GM18498 (cell line): ENCODE results near the gene TMUB2.

Experiments
- ATAC-seq: cut with Tn5 transposase; IDR thresholded peaks from one replicate; pipeline ENCODE4 v1.9.1; 2021; ENCODE audit warnings: mild to moderate bottlenecking, moderate library complexity; ENCODE audit not compliant: unreplicated experiment

Gene TMUB2

GRCh38 chr17:44202756-44203155 is 16.0 kb downstream of the TMUB2 start:
- no peak for ATAC-seq

GRCh38 chr17:44203731-44204440 is 17.1 kb downstream of the TMUB2 start:
- no peak for ATAC-seq

GRCh38 chr17:44204441-44204882 is 17.7 kb downstream of the TMUB2 start:
- ATAC-seq, result no peak

GRCh38 chr17:44205962-44206824 is 19.4 kb downstream of the TMUB2 start:
- ATAC-seq, result no peak

- no peak for ATAC-seq
Observed at GRCh38 chr17:44206825-44207155, 20.0 kb downstream of the TMUB2 start.

GRCh38 chr17:44207319-44207718 is 20.5 kb downstream of the TMUB2 start:
- ATAC-seq, result no peak

- no peak for ATAC-seq
Observed at GRCh38 chr17:44207743-44208142, 21.0 kb downstream of the TMUB2 start.

GRCh38 chr17:44209786-44210341 is 23.1 kb downstream of the TMUB2 start:
- ATAC-seq, result no peak

GRCh38 chr17:44210342-44211192 is 23.8 kb downstream of the TMUB2 start:
- peak; percentile 86 for ATAC-seq

GRCh38 chr17:44211281-44212265 is 24.8 kb downstream of the TMUB2 start:
- no peak for ATAC-seq

- ATAC-seq, result no peak
Observed at GRCh38 chr17:44212507-44213402, 26.0 kb downstream of the TMUB2 start.

- ATAC-seq, result no peak
Observed at GRCh38 chr17:44213403-44214229, 26.8 kb downstream of the TMUB2 start.

- no peak for ATAC-seq
Observed at GRCh38 chr17:44214230-44214494, 27.4 kb downstream of the TMUB2 start.

GRCh38 chr17:44214896-44215295 is 28.1 kb downstream of the TMUB2 start:
- no peak for ATAC-seq

- no peak for ATAC-seq
Observed at GRCh38 chr17:44216173-44216572, 29.4 kb downstream of the TMUB2 start.

- no peak for ATAC-seq
Observed at GRCh38 chr17:44216694-44217093, 29.9 kb downstream of the TMUB2 start.

GRCh38 chr17:44217738-44218343 is 31.1 kb downstream of the TMUB2 start:
- no peak for ATAC-seq
